ENCODE measurements around the gene YY1.

DNA sequence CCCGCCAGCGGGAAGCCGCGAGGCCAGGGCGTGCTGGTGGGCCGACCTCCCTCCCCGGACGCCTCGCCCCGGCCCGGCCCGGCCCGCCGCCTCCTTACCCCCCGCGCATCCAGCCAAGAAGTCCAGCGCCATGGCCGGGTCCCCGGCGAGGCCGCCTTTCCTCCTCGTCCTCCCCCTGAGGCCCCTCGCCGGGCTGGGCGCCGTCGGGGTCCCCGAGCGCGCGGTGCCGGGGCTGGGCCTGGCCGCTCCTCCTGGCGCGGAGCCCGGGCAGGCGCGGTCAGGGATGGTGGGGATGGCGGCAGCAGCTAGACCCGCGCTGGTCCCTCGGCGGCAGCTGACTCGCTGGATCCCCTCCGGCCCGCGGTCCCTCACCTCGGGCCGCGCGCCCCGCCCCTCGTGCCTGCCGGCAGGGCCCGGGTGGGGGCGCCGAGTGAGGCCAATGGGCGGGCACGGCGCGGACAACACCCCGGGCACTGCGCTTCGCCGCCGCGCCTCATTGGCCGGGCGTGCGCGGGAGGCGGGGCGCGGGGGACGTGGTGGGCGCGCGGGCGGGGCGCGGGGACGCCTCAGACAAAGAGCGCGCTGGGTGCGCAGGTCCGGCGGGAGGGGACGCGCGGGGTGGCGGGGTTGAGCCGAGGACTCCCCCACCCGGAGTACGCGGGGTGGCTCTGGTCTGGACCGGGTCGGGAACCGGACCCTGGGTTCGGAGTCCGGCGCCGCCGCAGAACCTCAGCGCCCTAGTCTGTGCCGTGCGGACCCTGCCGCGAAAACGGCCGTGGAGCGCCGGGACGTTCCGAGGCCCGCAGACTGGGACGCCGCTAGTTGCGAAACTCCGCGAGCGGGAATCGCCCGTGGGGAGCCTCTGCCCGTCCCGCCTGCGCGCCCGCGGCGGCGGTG is 67.4 kb downstream of the YY1 start, which contains the start of gene SLC25A29:
- TF ChIP-seq, protein P1, sequence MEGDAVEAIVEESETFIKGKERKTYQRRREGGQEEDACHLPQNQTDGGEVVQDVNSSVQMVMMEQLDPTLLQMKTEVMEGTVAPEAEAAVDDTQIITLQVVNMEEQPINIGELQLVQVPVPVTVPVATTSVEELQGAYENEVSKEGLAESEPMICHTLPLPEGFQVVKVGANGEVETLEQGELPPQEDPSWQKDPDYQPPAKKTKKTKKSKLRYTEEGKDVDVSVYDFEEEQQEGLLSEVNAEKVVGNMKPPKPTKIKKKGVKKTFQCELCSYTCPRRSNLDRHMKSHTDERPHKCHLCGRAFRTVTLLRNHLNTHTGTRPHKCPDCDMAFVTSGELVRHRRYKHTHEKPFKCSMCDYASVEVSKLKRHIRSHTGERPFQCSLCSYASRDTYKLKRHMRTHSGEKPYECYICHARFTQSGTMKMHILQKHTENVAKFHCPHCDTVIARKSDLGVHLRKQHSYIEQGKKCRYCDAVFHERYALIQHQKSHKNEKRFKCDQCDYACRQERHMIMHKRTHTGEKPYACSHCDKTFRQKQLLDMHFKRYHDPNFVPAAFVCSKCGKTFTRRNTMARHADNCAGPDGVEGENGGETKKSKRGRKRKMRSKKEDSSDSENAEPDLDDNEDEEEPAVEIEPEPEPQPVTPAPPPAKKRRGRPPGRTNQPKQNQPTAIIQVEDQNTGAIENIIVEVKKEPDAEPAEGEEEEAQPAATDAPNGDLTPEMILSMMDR (IDR thresholded peaks at IDR 0.05) = no peak
- TF ChIP-seq POLR2A (IDR thresholded peaks at IDR 0.05) = peak; percentile 65

Data from right lobe of liver (tissue), 4 donors.